Middle frontal gyrus (tissue), 1 donor: ENCODE results near the gene ABHD16B.
"Not testable (repeated sequence)": the region's sequence is repeated elsewhere in the genome, so short reads cannot be mapped to it uniquely, and the experiment has no call there.

Experiments
- DNase-seq: peaks from one replicate; pipeline ENCODE4 v3.0.0-alpha.2; 2015; ENCODE audit warnings: low spot score; ENCODE audit errors: extremely low spot score

Gene ABHD16B

DNA sequence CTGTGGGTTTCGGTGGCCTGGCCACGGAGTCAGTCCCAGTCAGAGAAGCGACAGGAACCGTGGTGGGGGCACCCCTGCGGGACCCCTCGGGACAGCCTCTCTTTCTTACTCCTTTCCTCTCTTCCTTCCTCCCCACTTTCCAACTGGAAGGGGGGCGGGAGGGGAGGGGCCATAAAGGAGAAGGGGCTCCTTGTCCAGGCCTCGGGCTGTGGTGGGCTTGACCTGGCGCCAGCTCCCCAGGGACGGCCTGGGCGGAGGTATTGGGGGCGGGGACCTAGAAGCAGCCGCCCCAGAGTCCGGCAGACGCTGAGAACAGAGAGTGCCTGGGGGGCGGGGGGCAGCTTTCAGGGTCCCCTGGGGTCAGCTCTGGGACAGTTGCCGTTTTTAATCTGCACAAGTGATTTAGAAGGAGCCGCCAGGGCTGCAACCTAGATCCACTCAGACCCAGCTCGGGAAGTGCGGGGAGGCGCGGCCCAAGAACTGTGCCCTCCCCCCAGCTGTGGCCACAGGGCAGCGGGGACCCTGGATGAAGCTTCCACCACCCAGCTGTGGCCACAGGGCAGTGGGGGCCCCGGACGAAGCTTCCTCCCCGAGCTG lies 6.4 kb upstream of the ABHD16B start:
- no peak for DNase-seq

GRCh38 chr20:63855363-63856097 lies 5.8 kb upstream of the ABHD16B start:
- no peak for DNase-seq

DNA sequence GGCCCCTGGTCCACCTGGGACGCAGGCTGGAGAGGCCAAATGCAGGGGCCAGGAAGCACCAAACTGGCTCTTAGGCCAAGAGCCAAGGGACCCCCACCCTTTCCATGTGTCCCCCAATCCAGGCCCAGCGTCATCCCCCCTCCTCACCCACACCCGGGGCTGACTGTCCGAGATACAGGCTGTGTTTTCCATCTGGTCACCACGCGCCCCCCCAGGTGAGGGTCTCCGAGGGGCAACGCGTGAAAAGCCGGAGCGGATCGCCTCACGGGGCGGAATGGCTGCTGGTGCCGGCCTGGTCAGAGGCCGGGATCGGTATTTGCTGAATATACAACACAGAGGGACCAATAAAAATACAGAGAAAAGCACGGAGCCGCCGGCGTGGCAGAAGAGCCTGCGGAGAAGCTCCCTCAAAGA lies 5.2 kb upstream of the ABHD16B start:
- DNase-seq = no peak

DNA sequence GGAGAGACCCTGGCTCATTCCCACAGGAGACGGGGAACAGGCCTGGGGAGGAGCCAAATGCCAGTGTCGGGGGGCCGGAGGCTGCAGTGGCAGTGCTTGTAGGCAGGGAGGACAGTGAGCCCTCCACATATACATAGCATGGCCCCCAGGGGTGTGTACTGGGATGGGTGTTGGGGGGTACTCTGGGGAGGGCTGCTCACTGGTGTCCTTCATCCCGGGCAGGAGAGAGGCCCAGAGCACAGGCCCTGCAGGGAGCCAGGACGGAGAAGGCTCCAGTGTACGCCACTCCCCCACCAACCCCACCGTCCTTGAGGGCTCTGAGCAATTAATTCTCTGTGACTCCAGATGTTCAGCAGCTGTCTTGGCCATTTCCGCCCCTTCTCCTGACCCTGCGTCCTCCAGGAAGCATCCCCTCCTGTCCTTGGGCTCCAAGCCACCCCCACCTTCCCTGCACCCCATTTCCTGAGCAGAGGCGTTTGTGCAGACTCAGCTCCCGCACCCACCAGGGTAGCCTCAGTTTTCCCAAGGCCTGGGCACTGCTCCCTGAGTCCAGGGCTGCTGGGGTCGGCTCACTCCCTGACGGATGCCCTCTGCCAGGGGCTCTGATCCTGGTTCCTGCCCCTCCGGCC lies 3.4 kb upstream of the ABHD16B start:
- DNase-seq = no peak

DNA sequence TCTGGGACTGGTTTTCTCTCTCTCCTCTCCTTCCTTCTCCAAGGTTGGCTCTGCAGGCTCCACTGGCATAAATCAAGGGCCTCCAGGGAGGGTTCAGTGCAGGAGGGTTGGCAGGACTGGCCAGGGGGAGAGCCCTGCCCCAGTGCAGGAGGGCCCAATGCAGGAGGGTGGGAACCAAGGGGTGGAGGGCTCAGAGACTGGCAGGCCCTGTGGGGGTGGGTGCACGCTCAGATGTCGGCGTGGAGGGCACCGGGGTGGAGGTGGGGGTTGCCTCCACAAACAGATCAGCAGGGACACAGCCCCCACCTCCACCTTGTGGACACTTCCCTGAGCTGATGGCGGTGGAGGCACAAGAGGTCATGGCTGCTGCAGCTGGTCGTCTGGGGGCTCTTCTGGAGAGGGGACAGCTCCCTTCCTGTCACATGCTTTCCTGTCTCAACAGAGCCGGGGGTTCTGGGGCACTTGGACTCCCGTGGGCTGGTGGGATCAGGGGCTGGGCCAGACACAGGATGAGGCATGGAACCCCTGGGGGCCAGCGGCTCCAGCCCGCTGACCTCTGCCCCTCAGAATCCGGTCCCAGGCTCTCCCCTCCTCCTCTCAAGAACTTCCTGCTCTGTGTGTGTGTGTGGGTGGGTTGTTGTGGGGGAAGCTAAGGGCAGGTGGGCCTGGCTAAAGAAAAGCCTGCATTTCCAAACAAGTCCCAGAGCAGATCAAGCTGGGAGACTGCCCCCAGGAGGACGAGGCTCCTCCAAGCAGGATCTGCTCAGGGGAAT lies 2.7 kb upstream of the ABHD16B start:
- DNase-seq = no peak

- no peak for DNase-seq
These were observed 2.1 kb upstream of the ABHD16B start for GRCh38 chr20:63859166-63859699.

DNA sequence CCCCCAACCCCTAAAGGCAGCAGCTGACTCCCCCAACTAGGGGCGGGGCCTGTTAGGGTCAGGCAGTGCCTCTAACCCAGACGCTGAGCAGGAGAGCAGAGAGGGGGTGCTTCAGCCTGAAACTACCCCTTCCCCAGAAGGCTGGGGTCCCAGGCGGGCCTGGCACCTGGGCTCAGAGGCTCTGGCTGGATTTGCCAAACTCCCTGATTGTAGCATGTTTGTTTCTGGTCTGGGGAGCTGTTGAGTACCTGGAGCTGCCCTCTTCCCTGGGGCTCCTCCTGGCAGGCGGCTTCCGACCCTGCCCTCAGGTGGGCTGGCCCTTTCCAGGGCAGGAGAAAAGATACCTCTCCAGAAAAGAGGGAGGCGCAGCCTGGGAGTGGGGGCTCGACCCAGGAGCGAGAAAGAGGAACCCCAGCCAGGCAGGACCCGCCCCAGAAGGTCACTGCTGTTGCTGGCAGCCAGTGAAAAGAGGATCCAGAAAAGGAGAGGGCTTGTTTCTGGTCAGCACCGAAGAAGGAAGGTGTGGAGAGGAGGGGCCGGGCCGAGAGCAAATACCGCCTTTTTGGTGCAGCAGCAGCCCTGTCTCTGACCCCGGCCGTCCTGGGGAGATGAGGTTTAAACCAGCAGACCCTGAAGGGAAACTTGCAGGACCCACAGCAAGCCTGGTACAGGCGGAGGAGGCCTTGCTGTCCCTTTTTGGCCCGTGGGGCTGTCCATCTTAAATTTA lies 810 bp upstream of the ABHD16B start:
- DNase-seq = no peak

DNA sequence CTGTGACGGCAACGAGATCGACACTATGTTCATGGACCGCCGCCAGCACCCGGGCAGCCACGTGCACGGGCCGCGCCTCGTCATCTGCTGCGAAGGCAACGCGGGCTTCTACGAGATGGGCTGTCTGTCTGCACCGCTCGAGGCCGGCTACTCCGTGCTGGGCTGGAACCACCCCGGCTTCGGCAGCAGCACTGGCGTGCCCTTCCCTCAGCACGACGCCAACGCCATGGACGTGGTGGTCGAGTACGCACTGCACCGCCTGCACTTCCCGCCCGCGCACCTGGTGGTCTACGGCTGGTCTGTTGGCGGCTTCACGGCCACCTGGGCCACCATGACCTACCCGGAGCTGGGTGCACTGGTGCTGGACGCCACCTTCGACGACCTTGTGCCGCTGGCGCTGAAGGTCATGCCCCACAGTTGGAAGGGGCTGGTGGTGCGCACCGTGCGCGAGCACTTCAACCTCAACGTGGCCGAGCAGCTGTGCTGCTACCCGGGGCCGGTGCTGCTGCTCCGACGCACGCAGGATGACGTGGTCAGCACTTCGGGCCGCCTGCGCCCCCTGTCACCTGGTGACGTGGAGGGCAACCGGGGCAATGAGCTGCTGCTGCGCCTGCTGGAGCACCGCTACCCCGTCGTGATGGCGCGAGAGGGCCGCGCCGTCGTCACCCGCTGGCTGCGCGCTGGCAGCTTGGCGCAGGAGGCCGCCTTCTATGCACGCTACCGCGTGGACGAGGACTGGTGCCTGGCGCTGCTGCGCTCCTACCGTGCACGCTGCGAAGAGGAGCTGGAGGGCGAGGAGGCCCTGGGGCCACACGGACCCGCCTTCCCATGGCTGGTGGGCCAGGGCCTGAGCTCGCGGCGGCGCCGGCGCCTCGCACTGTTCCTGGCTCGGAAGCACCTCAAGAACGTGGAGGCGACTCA lies 943 bp downstream of the ABHD16B start:
- no peak for DNase-seq

GRCh38 chr20:63863021-63863797 lies 1.9 kb downstream of the ABHD16B start:
- DNase-seq = no peak

- peak; percentile 67 for DNase-seq
These were observed 2.7 kb downstream of the ABHD16B start for GRCh38 chr20:63863798-63864544.

GRCh38 chr20:63864545-63864977 lies 3.3 kb downstream of the ABHD16B start:
- no peak for DNase-seq

GRCh38 chr20:63864978-63865640 lies 3.8 kb downstream of the ABHD16B start, which contains the start of gene TPD52L2:
Gene TPD52L2, plus strand, starts transcription at chr20:63865270. Its CDS starts 96 bp downstream, at chr20:63865366.
- DNase-seq = peak; percentile 93

DNA sequence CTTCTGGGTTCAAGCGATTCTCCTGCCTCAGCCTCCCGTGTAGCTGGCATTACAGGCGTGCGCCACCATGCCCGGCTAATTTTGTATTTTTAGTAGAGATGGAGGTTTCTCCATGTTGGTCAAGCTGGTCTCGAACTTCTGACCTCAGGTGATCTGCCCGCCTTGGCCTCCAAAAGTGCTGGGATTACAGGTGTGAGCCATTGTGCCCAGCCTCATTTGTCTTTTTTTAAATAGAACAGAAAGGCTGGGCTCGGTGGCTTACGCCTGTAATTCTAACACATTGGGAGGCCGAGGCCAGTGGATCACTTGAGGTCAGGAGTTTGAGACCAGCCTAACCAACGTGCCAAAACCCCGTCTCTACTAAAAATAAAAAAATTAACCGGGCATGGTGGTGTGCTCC lies 5.7 kb downstream of the ABHD16B start:
- not testable (repeated sequence) for DNase-seq

GRCh38 chr20:63868264-63868663 lies 7.0 kb downstream of the ABHD16B start:
- DNase-seq = no peak

DNA sequence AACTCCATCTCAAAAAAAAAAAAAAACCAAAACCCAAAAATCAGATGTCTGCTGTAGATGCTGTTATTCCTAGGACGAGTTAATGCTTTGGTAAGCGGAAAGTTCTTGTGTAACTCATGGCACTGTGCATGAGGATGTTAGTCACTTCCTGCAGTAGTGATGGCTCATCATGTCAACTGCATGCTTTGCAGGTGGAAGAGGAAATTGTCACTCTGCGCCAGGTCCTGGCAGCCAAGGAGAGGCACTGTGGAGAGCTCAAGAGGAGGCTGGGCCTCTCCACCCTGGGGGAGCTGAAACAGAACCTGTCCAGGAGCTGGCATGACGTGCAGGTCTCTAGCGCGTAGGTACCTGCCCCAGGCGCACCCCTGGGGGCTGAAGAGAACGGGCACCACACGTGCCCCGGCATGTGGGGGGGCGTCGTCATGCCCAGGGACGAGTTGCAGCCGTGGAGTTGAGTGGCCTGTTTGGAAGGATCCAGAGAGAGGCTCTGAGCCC lies 12.2 kb downstream of the ABHD16B start:
- DNase-seq = no peak

DNA sequence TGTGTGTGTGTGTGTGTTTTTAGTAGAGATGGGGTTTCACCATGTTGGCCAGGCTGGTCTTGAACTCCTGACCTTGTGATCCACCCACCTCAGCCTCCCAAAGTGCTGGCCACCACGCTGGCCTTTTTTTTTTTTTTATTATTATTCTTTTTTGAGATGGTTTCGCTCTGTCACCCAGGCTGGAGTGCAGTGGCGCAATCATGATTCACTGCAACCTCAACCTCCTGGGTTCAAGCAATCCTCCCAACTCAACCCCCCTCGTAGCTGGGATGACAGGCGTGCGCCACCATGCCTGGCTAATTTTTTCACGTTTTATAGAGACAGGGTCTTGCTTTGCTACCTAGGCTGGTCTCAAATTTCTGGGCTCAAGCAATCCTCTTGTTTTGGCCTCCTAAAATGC lies 12.9 kb downstream of the ABHD16B start:
- DNase-seq = not testable (repeated sequence)

GRCh38 chr20:63876489-63877036 lies 15.3 kb downstream of the ABHD16B start:
- DNase-seq = no peak
